Measurements from ENCODE around the gene FGD3.

The FGD3 gene

GRCh38 chr9:93081081-93081529, 133.8 kb downstream of the FGD3 start:
- DNase-seq = no peak

GRCh38 chr9:93081931-93082330, 134.6 kb downstream of the FGD3 start:
- no peak for DNase-seq

DNA sequence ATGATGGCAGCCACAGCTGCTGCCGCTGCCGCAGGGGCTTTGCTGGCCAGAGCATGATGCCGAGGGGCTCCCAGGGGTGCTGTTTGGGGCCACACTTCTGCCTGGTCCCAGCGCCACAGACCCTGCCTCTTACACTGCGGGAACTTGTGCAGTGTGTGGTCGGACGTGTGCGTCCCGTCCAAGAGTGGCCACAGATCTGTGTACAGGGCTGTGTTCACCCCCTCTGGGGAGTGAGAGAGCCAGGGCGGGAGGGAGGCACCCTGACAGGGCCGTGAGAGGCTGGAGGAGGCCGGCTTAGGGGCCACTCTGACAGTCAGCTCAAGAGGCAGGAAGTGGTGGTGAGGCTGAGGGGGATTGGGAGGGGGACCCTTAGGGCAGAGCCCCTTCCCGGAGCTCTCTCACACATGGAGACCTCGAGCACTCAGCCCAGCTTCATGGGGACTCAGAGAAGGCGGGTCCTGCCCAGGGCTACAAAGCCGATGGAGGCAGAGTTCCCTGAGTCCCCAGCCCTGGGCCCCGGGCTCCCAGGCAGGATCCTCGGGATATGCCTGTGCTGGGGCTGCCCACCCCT, 135.6 kb downstream of the FGD3 start:
- DNase-seq = no peak

GRCh38 chr9:93083592-93084470, 136.5 kb downstream of the FGD3 start:
- DNase-seq = no peak

DNA sequence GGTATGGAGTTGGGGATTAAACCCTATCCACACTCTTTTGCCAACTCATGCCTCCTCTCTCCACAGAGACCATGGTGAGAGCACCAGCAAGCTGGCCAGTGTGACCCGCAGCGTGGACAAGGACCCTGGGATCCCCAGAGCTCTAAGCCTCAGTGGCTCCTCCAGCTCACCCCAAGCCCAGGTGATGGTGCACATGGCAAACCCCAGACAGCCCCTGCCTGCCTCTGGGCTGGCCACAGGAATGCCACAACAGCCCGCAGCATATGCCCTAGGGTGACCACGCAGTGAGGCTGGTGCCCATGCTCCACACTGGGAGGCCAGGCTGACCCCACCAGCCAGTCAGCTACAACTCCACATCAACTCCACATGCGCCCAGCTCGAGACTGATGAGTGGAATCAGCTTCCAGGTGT, 137.2 kb downstream of the FGD3 start:
- no peak for DNase-seq

DNA sequence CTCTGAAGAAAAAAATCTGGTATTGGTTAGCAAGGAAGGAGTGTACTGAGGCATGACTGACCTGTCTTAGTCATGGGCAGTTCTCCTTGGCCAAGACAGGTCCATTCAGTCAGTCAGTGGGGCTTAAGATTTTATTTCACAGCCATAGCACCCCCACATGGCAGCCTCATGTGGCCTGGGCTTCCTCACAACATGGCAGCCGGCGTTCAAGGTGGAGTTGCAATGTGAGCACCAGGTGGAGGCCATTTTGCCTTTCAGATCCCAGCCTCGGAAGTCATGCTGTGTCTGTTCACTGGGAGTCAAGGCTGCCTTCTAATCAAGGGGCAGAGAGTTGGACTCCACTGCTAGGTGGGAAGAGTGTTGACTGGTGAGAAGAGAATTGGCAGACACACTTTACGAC, 138.4 kb downstream of the FGD3 start:
- DNase-seq = no peak
